ENCODE measurements around the gene SLC35A4.

SLC35A4 gene

GRCh38 chr5:140553657-140554056 is 11.0 kb upstream of the SLC35A4 start:
- Histone ChIP-seq H3K27ac (ENCODE audit: low read depth, low read length) (no peak overlapping the region), H3K9ac (ENCODE audit: low read length) (no peak overlapping the region), H3K4me2 (ENCODE audit: low read depth, low read length, poor library complexity, severe bottlenecking) (peak overlapping the region; percentile 3), H4K20me1 (ENCODE audit: low read depth, low read length) (no peaks in the 10 kb centered on the region), H3K9me2 (replicated peaks; ENCODE audit: insufficient read depth, low read length) (no peaks in the 10 kb centered on the region), H3F3A (ENCODE audit: insufficient read depth) (peaks cover 5% of the 10 kb centered on the region; the same call in 1 of the 2 replicates), H3K4me3 (ENCODE audit: insufficient read depth, low read length, poor library complexity, severe bottlenecking) (no peak overlapping the region), H3K27me3 (ENCODE audit: low read length) (no peaks in the 10 kb centered on the region), H2AFZ (ENCODE audit: low read depth, low read length, severe bottlenecking) (no peak overlapping the region), H3K79me2 (ENCODE audit: insufficient read depth, low read length) (peaks cover 45% of the 10 kb centered on the region), H3K9me3 (ENCODE audit: insufficient read depth, low read length) (no peaks in the 10 kb centered on the region), H3K36me3 (ENCODE audit: low read length) (0 out of 2 replicates have a peak, but pooled peaks cover 3% of the 10 kb centered on the region)
- TF ChIP-seq CTCF (IDR thresholded peaks at IDR 0.05; ENCODE audit: insufficient read depth, low read length, poor library complexity, severe bottlenecking), result no peak
- TF ChIP-seq EZH2phosphoT487 (conservative IDR thresholded peaks at IDR 0.05; ENCODE audit: low read length), result no peak

- Histone ChIP-seq H3K9me2 (replicated peaks; ENCODE audit: insufficient read depth, low read length) (no peaks in the 10 kb centered on the region), H3K27ac (ENCODE audit: low read depth, low read length) (no peak overlapping the region), H3K36me3 (ENCODE audit: low read length) (0 out of 2 replicates have a peak, but pooled peaks cover 3% of the 10 kb centered on the region), H3K9ac (ENCODE audit: low read length) (no peak overlapping the region), H3F3A (ENCODE audit: insufficient read depth) (peaks cover 5% of the 10 kb centered on the region; the same call in 1 of the 2 replicates), H3K27me3 (ENCODE audit: low read length) (no peaks in the 10 kb centered on the region), H2AFZ (ENCODE audit: low read depth, low read length, severe bottlenecking) (no peak overlapping the region), H3K4me2 (ENCODE audit: low read depth, low read length, poor library complexity, severe bottlenecking) (no peak overlapping the region), H3K4me3 (ENCODE audit: insufficient read depth, low read length, poor library complexity, severe bottlenecking) (no peak overlapping the region), H3K79me2 (ENCODE audit: insufficient read depth, low read length) (peaks cover 45% of the 10 kb centered on the region), H4K20me1 (ENCODE audit: low read depth, low read length) (no peaks in the 10 kb centered on the region), H3K9me3 (ENCODE audit: insufficient read depth, low read length) (no peaks in the 10 kb centered on the region)
- no peak for TF ChIP-seq CTCF (IDR thresholded peaks at IDR 0.05; ENCODE audit: insufficient read depth, low read length, poor library complexity, severe bottlenecking)
- TF ChIP-seq EZH2phosphoT487 (conservative IDR thresholded peaks at IDR 0.05; ENCODE audit: low read length), result no peak
These were observed 10.2 kb upstream of the SLC35A4 start for GRCh38 chr5:140554454-140554853.

- H3K27ac ChIP-seq (ENCODE audit: low read depth, low read length), result peak overlapping the region; percentile 70
- peaks cover 45% of the 10 kb centered on the region for H3K79me2 ChIP-seq (ENCODE audit: insufficient read depth, low read length)
- H3K9ac ChIP-seq (ENCODE audit: low read length), result peak overlapping the region; percentile 94
- H3F3A ChIP-seq (ENCODE audit: insufficient read depth), result no peaks in the 10 kb centered on the region
- H3K4me3 ChIP-seq (ENCODE audit: insufficient read depth, low read length, poor library complexity, severe bottlenecking), result peak overlapping the region; percentile 97
- H3K9me3 ChIP-seq (ENCODE audit: insufficient read depth, low read length), result no peaks in the 10 kb centered on the region
- 0 out of 2 replicates have a peak, but pooled peaks cover 3% of the 10 kb centered on the region for H3K36me3 ChIP-seq (ENCODE audit: low read length)
- peak overlapping the region; percentile 88 for H3K4me2 ChIP-seq (ENCODE audit: low read depth, low read length, poor library complexity, severe bottlenecking)
- TF ChIP-seq EZH2phosphoT487 (conservative IDR thresholded peaks at IDR 0.05; ENCODE audit: low read length) (no peak), CTCF (IDR thresholded peaks at IDR 0.05; ENCODE audit: insufficient read depth, low read length, poor library complexity, severe bottlenecking) (no peak)
- no peaks in the 10 kb centered on the region for H3K27me3 ChIP-seq (ENCODE audit: low read length)
- H3K9me2 ChIP-seq (replicated peaks; ENCODE audit: insufficient read depth, low read length), result no peaks in the 10 kb centered on the region
- H2AFZ ChIP-seq (ENCODE audit: low read depth, low read length, severe bottlenecking), result no peak overlapping the region
- H4K20me1 ChIP-seq (ENCODE audit: low read depth, low read length), result no peaks in the 10 kb centered on the region
These were observed 8.8 kb upstream of the SLC35A4 start for GRCh38 chr5:140555747-140556312.
